Endometrial microvascular endothelial cells (primary cell): ENCODE results near the gene LCN10. TPM values are rescaled to one million over a fixed set of nuclear protein-coding genes. Genes with fewer than 3 reads are reported as not detected.
"Not testable (repeated sequence)": the region's sequence is repeated elsewhere in the genome, so short reads cannot be mapped to it uniquely, and the experiment has no call there.

Experiments used
- in situ Hi-C: cut with HindIII; loops from 2 replicates; pipeline ENCODE4 v1.10.0; 2017; ENCODE audit warnings: low sequenced_read_pairs, low pct_unique_long_range_greater_than_20kb; ENCODE audit errors: inconsistent ontology term
- total RNA-seq: library from RNA; depleted of rRNA; stranded (reverse); fragments of >200 nt; gene quantifications from one replicate; pipeline ENCODE4 v1.2.3, GENCODE V29; 2015; ENCODE audit errors: inconsistent ontology term

LCN10 gene
- total RNA-seq: not detected

DNA sequence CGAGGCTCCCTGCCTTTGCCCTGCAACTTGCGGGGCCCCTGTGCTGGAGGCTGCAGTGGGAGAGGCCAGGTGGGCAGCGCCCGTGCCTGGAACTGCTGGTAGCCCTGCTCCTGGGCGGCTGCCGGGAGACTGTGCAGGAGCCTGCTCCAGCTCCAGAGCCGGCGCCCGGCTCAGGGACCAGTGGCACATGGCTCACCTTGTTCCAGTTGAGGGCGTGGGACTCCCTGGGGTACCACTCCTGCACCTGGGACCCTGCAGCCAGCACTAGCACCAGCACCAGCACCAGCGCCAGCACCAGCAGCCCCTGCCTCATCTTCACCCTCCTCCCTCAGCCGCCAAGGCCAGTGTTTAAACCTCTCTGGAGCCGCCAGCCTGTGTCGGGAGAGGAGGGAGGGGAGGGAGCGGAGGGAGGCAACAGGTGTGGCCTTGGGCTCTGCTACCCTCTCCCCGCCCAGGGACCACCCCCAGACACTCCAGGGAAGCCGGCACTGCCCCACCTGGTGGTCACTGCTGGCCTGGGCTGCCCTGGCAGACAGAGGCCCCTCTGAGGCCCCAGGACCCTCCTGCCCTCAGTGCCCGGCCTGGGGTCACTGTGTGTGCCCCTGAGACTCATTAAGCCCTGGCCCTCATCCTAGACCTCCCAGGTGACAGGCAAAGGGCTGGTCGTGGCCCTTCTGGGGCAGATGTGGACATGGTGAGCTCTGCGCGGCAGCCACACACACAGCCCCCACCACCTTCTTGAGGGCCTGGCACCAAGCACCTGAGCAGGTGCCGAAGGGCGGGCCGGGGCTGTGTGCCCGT is at the start of gene LCN10:
TSS of gene LCN10 (minus strand) at position 350 of the 801 bp plus-strand sequence. CDS start at position 313, 37 bp downstream.
- in situ Hi-C loops: no loop called here

DNA sequence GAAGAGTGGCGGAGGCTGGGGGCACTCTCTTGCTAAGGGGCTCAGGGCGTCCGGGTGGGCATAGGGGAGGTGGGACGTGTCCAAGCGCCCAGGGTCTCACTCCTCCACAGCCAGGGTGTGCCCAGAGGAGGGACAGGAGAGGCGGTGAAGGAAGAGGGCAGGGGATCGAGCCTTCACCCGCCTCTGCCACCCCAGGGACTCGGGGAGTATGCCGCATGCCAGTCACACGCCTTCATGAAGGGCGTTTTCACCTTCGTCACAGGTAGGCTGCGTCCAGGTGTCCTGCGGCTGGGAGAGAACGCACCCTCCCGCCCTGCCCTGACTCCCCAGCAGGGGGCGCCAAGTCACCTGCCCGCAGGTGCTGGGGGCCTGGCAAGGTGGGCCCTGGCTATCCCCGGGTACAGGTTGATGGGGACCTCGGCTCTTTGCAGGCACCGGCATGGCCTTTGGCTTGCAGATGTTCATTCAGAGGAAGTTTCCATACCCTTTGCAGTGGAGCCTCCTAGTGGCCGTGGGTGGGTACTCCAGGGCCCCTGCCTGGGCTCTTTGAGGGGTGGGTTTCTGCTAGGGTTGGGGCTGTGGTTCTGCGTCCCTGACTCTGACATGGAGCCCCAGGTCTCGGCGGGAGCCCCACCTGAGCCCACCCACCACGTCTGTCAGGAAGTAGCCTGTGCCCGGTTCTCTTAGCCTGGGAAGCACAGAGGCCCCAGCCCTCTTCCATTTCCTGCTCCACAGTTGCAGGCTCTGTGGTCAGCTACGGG is 49.0 kb upstream of the LCN10 start:
- in situ Hi-C loops: no loop called here

DNA sequence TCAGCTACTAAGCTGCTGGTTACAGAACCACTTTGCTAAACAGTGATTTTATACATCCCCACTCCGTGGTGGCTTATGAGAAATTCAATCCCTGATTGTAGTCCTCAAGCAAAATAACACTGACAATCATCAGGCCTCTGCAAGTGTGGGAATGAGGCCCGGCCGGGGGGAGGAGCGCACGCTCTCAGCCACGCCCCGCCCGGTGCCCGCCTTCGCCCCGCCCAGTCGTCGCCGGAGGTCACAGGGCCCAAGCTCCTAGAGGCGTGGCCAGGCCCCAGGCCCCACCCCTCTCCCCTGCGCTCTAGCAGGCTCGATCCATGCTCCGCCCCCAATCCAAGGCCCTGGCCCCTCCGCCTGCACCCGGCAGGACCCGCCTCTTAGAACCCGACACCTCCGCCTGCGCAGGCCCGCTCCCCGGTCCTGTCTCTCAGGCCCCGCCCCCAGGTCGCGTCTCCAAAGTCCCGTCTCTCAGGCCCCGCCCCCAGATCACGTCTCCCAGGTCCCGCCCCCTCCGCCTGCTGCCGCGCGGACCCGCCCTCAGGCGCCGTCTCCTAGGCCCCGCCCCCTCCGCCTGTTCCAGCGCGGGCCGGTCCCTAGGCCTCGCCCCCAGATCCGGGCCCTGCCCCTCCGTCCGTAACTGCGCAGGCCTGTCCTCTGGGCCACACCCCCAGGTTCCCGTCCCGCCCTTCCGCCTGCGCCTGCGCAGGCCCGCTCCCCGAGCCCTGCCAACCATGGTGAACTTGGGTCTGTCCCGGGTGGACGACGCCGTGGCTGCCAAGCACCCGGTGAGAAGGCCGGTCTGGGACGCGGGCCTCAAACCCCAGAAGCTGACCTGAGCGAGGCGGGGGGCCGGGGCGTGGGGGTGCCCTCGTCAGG is 48.1 kb upstream of the LCN10 start, which contains the start of gene TMEM141:
TSS of gene TMEM141 (plus strand) at position 705 of the 876 bp plus-strand sequence. CDS start at position 732, 27 bp downstream.
- in situ Hi-C loops: no loop called here

DNA sequence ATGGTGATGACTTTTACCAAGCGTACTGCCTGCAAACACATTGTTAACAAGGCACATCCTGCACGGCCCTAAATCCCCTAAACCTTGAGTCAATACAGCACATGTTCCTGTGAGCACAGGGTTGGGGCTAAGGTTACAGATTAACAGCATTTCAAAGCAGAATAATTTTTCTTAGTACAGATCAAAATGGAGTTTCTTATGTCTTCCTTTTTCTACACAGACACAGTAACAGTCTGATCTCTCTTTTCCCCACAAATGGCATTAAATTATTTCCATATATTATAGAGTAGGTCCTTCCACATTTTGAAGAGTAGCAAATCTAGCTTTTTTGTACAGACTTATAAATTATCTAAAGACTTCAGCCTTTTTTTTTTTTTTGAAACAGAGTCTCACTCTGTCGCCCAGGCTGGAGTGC is 46.8 kb upstream of the LCN10 start:
- in situ Hi-C loops: no loop called here

DNA sequence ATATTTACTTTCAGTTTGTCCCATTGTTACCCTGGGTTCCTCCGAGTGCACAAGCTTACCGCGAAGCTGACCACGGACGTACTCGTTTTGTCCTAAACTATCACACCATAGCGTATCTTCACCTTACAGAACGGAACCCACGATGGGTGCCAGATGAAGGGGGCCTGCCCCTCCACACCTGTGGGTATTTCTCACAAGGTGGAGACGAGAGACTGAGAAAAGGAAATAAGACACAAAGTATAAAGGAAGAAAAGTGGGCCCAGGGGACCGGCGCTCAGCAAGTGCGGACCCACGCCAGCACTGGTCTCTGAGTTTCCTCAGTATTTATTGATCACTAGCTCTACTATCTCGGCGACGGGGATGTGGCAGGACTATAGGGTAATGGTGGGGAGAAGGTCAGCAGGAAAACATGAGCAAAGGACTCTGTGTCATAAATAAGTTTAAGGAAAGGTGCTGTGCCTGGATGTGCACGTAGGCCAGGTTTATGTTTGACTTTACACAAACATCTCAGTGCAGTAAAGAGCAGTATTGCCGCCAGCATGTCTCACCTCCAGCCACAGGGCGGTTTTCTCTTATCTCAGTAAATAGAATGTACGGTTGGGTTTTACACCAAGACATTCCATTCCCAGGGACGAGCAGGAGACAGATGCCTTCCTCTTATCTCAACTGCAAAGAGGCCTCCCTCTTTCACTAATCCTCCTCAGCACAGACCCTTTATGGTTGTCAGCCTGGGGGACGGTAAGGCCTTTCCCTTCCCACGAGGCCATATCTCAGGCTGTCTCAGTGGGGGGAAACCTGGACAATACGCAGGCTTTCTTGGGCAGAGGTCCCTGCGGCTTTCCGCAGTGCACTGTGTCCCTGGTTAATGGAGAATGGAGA is 46.1 kb upstream of the LCN10 start:
- in situ Hi-C loops: not testable (repeated sequence)

DNA sequence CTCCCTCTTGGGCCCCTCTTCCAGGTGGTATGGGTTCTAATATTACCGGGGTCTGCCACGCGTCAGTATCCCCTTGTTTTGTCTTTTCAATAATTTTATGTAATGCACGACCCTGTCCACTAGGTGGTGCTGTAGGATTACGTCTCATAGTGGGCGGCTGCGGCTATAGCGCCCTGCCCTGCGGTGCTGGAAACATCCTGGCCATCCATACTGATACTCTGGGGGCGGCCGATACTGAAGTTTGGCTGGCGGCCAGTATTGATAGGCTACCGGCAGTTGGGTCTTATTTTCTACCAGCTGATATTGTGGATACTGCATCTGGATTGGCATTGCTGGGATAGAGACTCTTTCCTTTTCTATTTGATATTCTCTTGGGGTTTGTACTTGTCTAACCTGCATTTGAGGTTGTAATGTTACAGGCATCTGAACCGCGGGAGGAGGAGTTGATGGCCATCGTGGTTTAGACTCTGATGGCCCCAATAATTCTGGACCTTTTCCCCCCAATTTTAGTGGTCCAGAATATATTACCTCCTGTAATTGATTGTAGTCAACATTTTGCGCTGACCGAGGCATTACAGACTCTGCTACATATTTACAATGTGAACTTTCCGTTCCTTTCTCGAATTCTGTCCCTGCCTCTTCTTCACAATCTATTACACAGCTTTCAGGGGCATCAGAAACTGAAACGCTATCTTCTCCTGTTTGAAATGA is 45.1 kb upstream of the LCN10 start:
- in situ Hi-C loops: no loop called here

DNA sequence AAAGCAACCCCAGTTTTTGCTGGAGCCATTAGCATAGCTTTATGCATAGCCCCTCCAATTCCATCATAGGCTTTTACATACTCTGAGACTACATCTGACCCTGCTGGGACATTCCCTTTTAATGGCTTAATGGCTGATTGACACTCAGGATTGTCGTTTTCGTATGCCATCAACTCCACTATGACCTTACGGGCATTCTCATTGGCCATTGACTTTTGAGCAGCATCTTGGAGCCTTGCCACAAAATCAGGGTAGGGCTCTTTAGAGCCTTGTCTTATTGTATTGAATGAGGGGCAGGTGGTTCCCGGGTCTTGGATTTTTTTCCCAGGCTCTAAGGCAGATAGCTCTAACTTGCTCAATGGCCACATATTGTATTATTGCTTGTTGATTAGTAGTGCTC is 44.2 kb upstream of the LCN10 start:
- in situ Hi-C loops: not testable (repeated sequence)

DNA sequence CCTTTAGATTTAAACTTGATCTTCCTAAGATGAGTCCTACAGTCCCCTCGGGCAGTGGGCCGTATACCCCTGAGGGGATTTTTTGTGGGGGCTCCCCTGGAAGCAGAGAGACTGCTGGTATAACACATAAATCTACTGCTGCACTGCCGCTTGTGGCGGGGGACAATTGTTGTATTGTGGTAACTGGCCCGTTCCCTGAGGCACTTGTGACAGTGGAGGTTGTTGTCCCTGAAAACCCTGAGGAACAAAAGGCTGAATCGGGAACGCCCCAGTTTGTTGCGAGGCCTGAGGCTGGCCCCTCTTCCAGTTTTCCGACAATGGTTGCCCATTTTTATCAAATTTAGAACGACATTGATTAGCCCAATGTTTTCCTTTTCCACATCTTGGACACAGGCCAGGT is 43.7 kb upstream of the LCN10 start:
- in situ Hi-C loops: no loop called here

DNA sequence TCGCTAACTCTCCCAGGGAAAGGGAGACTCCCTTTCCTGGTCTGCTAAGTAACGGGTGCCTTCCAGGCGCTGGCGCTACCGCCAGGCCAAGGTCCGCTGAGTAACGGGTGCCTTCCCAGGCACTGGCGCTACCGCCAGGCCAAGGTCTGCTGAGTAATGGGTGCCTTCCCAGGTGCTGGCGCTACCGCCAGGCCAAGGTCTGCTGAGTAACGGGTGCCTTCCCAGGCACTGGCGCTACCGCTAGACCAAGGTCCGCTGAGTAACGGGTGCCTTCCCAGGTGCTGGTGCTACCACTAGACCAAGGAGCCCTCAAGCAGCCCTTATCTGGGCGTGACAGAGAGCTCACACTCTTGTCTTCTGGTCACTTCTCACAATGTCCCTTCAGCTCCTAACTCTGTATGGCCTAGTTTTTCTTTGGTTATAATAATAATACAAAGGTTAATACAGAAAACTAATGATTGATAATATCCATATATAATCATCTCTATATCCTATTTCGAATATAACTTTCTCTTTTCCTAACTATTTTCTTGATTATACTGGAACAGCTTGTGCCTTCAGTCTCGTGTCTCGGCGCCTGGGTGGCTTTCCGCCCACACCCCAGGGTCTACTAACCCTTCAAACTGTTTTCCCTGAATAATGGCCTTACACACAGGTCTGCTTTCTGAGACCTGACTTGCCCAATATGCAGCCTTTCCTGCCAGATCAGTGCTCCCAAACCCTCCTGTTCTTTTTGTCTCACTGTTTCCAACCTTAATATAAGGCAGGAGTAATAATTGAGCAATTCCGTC is 43.0 kb upstream of the LCN10 start:
- in situ Hi-C loops: not testable (repeated sequence)

DNA sequence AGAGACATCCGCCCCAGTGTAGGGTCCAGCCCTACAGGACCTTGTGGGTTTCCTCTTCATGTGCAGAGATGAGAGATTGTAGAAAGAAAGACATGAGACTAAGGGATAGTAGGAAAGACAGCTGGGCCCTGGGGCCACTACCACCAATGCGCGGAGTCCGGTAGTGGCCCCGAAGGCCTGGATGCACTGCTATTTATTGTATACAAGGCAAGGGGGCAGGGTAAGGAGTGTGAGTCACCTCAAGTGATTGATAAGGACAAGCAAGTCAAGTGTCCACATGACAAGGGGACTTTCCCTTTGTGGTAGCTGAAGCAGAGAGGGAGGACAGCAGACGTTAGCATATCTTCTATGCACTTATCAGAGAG is 42.2 kb upstream of the LCN10 start:
- in situ Hi-C loops: no loop called here

DNA sequence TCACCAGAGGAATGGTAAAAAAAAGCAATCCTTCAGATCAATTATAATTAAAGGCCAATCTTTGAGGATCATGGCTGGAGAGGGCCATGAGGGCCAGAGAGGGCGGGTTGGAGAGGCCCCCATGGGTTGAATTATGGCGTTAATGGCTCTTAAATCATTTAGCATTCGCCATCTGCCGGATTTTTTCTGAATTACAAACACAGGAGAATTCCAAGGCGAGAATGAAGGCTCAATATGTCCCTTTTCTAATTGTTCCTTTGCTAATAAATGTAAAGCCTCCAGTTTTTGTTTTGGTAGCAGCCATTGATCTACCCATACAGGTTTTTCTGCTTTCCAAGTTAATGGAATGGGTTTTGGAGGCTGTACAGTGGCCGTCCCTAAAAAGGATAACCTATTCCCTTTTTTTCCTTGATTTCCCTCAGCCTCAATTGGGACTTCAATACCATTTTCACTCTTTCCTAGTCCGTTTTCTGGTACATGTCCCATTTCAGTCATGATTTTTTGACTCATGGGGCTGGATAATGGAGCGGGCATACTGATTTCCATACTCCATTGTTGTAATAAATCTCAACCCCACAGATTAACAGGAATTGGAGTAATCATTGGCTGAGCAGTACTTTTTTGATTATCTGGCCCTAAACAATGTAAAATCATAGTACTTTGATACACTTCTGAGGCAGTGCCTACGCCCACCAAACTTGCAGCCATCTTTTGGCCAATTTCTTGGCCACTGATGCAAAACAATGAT is 41.7 kb upstream of the LCN10 start:
- in situ Hi-C loops: no loop called here

DNA sequence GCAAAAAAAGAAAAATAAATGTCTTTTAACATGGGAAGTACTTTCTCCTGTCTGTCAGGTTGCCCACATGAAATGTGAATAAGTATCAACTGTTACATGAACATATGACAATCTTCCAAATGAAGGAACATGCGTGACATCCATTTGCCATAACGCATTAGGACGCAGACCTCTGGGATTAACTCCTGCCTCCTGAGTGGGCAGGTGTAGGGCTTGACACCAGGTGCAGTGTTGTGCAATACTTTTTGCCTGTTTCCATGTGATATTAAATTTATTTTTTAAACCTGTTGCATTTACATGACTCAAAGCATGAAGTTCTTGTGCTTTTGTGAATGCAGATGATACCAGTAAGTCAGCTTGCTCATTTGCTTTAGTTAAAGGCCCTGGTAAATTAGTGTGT is 39.7 kb upstream of the LCN10 start:
- in situ Hi-C loops: no loop called here

DNA sequence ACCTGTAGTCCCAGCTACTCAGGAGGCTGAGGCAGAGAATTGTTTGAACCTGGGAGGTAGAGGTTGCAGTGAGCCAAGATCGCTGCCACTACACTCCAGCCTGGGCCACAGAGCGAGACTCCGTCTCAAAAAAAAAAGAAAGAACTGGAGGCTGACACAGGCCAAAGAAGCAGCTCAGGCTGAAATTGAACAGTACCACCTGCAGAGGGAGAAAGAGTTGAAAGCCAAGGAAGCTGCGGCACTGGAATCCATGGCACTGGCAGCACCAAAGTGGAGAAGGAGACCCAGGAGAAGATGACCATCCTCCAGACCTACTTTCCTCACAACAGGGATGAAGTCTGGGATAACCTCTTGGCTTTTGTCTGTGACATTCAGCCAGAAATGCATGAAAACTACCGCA is 37.1 kb upstream of the LCN10 start:
- in situ Hi-C loops: no loop called here

DNA sequence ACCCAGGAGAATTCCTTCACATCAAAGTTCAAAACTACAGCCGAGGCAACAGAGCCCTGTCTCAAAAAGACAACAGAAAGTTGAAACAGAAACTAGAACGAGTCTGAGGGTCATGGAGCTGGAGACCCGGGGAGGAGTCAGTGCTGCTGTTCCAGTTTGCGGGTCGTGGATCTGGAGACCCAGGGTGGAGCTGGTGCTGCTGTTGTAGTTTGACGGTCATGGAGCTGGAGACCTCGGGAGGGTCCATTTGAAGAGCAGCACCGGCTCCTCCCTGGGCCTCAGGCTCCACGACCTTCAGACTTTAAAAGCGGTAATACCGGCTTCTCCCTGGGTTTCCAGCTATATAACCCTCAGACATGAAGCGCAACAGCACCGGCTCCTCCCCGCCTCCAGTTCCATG is 34.6 kb upstream of the LCN10 start:
- in situ Hi-C loops: no loop called here

DNA sequence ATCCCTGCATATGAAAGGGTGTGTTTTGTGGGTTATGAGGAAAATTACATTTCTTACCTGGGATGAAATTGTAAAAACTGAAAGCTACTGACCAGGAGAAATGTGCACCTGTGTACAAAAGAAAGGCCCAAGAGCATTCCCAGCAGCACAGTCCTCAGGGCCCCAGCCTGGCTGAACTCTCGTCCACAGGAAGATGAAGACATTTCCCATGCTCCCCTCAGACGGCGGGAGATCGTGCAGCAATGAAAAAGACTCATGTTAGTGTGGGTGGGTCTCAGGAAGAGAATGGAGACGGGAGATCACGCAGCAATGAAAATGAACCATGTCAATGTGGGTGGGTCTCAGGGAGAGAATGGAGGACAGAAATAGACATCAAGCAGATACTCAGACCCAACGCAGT is 34.2 kb upstream of the LCN10 start:
- in situ Hi-C loops: no loop called here

DNA sequence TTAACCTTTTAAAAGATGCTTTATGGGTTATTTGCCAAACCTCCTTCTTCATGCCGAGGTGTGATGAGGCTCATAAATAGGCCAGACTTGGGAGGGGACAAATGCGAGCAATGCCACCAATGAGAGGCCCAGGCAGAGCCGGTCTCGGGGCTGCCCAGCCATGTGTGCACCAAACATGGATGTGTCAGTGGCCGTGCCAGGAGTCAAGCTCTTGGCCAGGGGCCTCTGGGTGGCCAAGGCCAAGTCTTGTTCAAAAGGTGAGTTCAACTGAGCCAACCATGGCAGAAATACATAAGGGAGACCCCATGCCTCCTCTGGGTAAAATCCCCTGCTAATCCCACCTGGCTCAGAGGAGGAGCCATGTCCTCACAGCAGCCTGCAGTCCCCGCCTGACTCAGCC is 32.5 kb upstream of the LCN10 start:
- in situ Hi-C loops: no loop called here
